CD14-positive monocyte (primary cell): ENCODE data around the gene NXPH1. TPM values are rescaled to one million over a fixed set of nuclear protein-coding genes. Genes with fewer than 3 reads are reported as not detected.

Source experiments
- DNase-seq, 3 donors: peaks; one replicate each; pipeline ENCODE4 v3.0.0-alpha.2; 2011 to 2022
- H2AFZ ChIP-seq: 2 replicates; pipeline ENCODE4 v1.6.0; 2012; ENCODE audit warnings: mild to moderate bottlenecking, low read depth, low read length, inconsistent platforms; ENCODE audit not compliant: insufficient read depth, poor library complexity, severe bottlenecking
- H3K27ac ChIP-seq, 2 donors: 1 replicate in 1 of 2; 2 replicates in 1 of 2; pipeline ENCODE4 v1.5.1; 2012 to 2013; ENCODE audit warnings: low read length in 2 of 2, control low read depth in 1 of 2, inconsistent platforms in 1 of 2, low read depth in 1 of 2, mild to moderate bottlenecking in 1 of 2
- H3K27me3 ChIP-seq, 2 donors: one replicate each; pipeline versions ENCODE4 v1.6.0 to v1.6.1; 2011 to 2013; ENCODE audit warnings: low read length in 2 of 2; ENCODE audit not compliant: control insufficient read depth in 2 of 2, insufficient read depth in 2 of 2
- H3K36me3 ChIP-seq, 2 donors: replicated peaks in 1 of 2; 1 replicate in 1 of 2; 2 replicates in 1 of 2; pipeline versions ENCODE4 v1.5.1 to v1.6.1; 2012 to 2013; ENCODE audit warnings: low read length in 2 of 2, control low read depth in 1 of 2, inconsistent platforms in 1 of 2, mild to moderate bottlenecking in 1 of 2; ENCODE audit not compliant: insufficient read depth in 2 of 2, control insufficient read depth in 1 of 2
- H3K4me1 ChIP-seq, 2 donors: 1 replicate in 1 of 2; 2 replicates in 1 of 2; pipeline versions ENCODE4 v1.5.1 to v1.6.1; 2012 to 2013; ENCODE audit warnings: low read length in 2 of 2, control low read depth in 1 of 2, inconsistent platforms in 1 of 2, mild to moderate bottlenecking in 1 of 2, moderate library complexity in 1 of 2; ENCODE audit not compliant: insufficient read depth in 2 of 2, control insufficient read depth in 1 of 2
- H3K4me2 ChIP-seq: replicated peaks from 2 replicates; pipeline ENCODE3; 2012; ENCODE audit warnings: low read length, moderate library complexity, mild to moderate bottlenecking; ENCODE audit not compliant: poor library complexity, severe bottlenecking; ENCODE audit errors: extremely low read depth
- H3K4me3 ChIP-seq, 3 experiments: fragments of 200-600 bp in 1 of 3; sonication (generic) in 1 of 3; replicated peaks in 1 of 3; 1 replicate in 2 of 3; 2 replicates in 1 of 3; pipeline ENCODE4 v1.5.1; 2011 to 2013; ENCODE audit warnings: low read length in 3 of 3, mild to moderate bottlenecking in 3 of 3, control low read depth in 2 of 3, low read depth in 2 of 3, inconsistent platforms in 1 of 3, moderate library complexity in 1 of 3
- H3K79me2 ChIP-seq: 2 replicates; pipeline ENCODE4 v1.6.0; 2012; ENCODE audit warnings: mild to moderate bottlenecking, control low read depth, inconsistent platforms, low read length, moderate library complexity; ENCODE audit not compliant: insufficient read depth
- H3K9ac ChIP-seq: 2 replicates; pipeline ENCODE4 v1.6.0; 2017; ENCODE audit warnings: low read length, mild to moderate bottlenecking; ENCODE audit not compliant: insufficient read depth, poor library complexity, severe bottlenecking
- H3K9me3 ChIP-seq, 2 donors: replicated peaks in 1 of 2; 1 replicate in 1 of 2; 2 replicates in 1 of 2; pipeline versions ENCODE4 v1.5.1 to v1.6.1; 2012 to 2013; ENCODE audit warnings: low read length in 2 of 2, control low read depth in 1 of 2; ENCODE audit not compliant: control insufficient read depth in 1 of 2, insufficient read depth in 1 of 2
- H4K20me1 ChIP-seq: 2 replicates; pipeline ENCODE4 v1.6.0; 2012; ENCODE audit warnings: mild to moderate bottlenecking, low read length, control low read depth, moderate library complexity; ENCODE audit not compliant: insufficient read depth
- H3K27ac Mint-ChIP-seq, 7 donors: one replicate each; pipeline ENCODE4 v1.8.0; 2020; ENCODE audit warnings: mild to moderate bottlenecking in 7 of 7, mixed read lengths in 7 of 7, moderate library complexity in 6 of 7, inconsistent platforms in 2 of 7
- H3K27me3 Mint-ChIP-seq, 3 donors: one replicate each; pipeline ENCODE4 v1.8.0; 2021 to 2022; ENCODE audit warnings: low read depth in 3 of 3, mild to moderate bottlenecking in 3 of 3, mixed read lengths in 3 of 3, moderate library complexity in 3 of 3, inconsistent platforms in 1 of 3
- H3K36me3 Mint-ChIP-seq, 2 donors: one replicate each; pipeline ENCODE4 v1.8.0; 2020; ENCODE audit warnings: mixed read lengths in 2 of 2, inconsistent platforms in 1 of 2, mild to moderate bottlenecking in 1 of 2
- H3K4me1 Mint-ChIP-seq: one replicate; pipeline ENCODE4 v1.8.0; 2020; ENCODE audit warnings: mild to moderate bottlenecking, mixed read lengths
- H3K4me3 Mint-ChIP-seq, 2 donors: one replicate each; pipeline ENCODE4 v1.8.0; 2020; ENCODE audit warnings: mild to moderate bottlenecking in 2 of 2, mixed read lengths in 2 of 2, moderate library complexity in 1 of 2
- H3K9me3 Mint-ChIP-seq, 7 donors: one replicate each; pipeline ENCODE4 v1.8.0; 2020 to 2022; ENCODE audit warnings: mixed read lengths in 7 of 7, mild to moderate bottlenecking in 6 of 7, moderate library complexity in 6 of 7, inconsistent platforms in 2 of 7
- WGBS: methylation state at CpG from one replicate; pipeline ENCODE4 v1.1.5; 2013; ENCODE audit warnings: missing lambda C conversion rate; ENCODE audit not compliant: insufficient coverage; 5-methylcytosine and 5-hydroxymethylcytosine counted together
- intact Hi-C, 2 donors: fragments of 100-400 bp; cut with micrococcal nuclease; formaldehyde crosslinking; loops; one replicate each; pipeline versions ENCODE4 v1.15.0 to v1.15.1; 2023
- polyA plus RNA-seq, 3 donors: library from polyadenylated mRNA; depleted of rRNA in 1 of 3; unstranded in 2 of 3; stranded (reverse) in 1 of 3; fragments of 300-500 nt in 2 of 3; fragments of >200 nt in 1 of 3; fragmentation: Illumina TruSeq in 2 of 3; gene quantifications; 1 replicate in 2 of 3; 2 replicates in 1 of 3; pipeline ENCODE4 v1.2.3, GENCODE V29; 2012 to 2021
- TF ChIP-seq, protein P1 (sequence below): fragments of 200-600 bp; IDR thresholded peaks from one replicate; pipeline ENCODE4 v1.8.0; 2022; ENCODE audit warnings: antibody characterized with exemption, mild to moderate bottlenecking

The NXPH1 gene
- polyA plus RNA-seq, 3 donors = not detected

DNA sequence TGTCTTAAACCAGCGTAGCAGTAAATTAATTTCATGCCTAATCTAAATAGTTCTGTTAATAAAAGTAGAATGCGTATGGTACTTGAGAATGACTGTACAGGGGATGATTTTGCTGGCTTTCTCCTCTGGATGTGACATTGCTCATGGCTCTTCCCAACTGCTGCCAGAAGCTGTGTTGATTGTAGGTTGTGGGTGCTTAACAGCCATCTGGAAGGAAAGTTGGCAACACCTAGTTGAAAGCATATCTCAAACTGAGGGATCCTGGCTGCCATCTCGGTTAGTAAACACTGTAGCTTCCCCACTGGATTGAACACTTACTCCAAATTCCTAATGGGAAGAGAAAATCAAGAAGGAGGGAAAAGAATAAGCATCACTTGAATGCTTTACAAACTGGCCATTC, 130.9 kb downstream of the NXPH1 start:
- Histone ChIP-seq H3K4me3 (no peak overlapping the region), H2AFZ (no peak overlapping the region), H3K9ac (no peak overlapping the region), H3K27ac (no peak overlapping the region), H3K79me2 (no peaks in the 10 kb centered on the region), H3K27me3 (no peaks in the 10 kb centered on the region), H3K36me3 (no peaks in the 10 kb centered on the region), H4K20me1 (no peaks in the 10 kb centered on the region), H3K4me1 (no peaks in the 10 kb centered on the region), H3K4me2 (no peak overlapping the region), H3K9me3 (no peaks in the 10 kb centered on the region)
- TF ChIP-seq, protein P1, sequence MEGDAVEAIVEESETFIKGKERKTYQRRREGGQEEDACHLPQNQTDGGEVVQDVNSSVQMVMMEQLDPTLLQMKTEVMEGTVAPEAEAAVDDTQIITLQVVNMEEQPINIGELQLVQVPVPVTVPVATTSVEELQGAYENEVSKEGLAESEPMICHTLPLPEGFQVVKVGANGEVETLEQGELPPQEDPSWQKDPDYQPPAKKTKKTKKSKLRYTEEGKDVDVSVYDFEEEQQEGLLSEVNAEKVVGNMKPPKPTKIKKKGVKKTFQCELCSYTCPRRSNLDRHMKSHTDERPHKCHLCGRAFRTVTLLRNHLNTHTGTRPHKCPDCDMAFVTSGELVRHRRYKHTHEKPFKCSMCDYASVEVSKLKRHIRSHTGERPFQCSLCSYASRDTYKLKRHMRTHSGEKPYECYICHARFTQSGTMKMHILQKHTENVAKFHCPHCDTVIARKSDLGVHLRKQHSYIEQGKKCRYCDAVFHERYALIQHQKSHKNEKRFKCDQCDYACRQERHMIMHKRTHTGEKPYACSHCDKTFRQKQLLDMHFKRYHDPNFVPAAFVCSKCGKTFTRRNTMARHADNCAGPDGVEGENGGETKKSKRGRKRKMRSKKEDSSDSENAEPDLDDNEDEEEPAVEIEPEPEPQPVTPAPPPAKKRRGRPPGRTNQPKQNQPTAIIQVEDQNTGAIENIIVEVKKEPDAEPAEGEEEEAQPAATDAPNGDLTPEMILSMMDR = no peak
- Mint-ChIP-seq H3K27ac (no peak overlapping the region), H3K36me3 (no peaks in the 10 kb centered on the region), H3K4me3 (no peak overlapping the region), H3K9me3 (peaks cover 0 to 5% (median 2%) of the 10 kb centered on the region in 7 donors), H3K27me3 (no peaks in the 10 kb centered on the region), H3K4me1 (no peaks in the 10 kb centered on the region)
- 100% methylated on average over 1 of the region's 3 CpGs for WGBS
- intact Hi-C loops = no loop called here
- no peak for DNase-seq

DNA sequence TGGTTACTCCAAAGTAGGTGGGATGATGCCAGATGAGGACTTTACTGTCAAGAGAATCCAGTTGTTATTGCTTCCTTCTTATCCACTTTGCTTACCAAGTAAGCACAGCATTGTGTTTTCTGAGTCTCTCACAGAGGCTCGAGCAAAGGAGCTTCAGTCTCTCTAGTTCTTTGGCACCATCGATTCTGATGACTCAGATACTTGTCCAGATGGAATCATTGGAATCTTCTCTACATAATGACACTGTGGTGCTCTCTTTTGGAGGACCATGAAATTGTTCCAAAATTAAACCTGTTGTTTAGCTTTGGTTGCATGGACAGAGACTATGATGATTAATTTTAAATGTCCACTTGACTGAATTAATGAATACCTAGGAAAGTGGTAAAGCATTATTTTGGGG, 132.6 kb downstream of the NXPH1 start:
- no peaks in the 10 kb centered on the region for H4K20me1 ChIP-seq
- H3K4me1 ChIP-seq = no peaks in the 10 kb centered on the region
- H3K79me2 ChIP-seq = no peaks in the 10 kb centered on the region
- no CpG with 5 or more reads among the region's 2 CpGs for WGBS
- no peaks in the 10 kb centered on the region for H3K27me3 ChIP-seq
- H3K27me3 Mint-ChIP-seq = no peaks in the 10 kb centered on the region
- H3K4me1 Mint-ChIP-seq = no peaks in the 10 kb centered on the region
- H3K9me3 ChIP-seq = no peaks in the 10 kb centered on the region
- no peak overlapping the region for H3K4me2 ChIP-seq
- H3K4me3 Mint-ChIP-seq = no peak overlapping the region
- no peak overlapping the region for H3K4me3 ChIP-seq
- peaks cover 0 to 5% (median 1%) of the 10 kb centered on the region in 7 donors for H3K9me3 Mint-ChIP-seq
- H3K36me3 ChIP-seq = no peaks in the 10 kb centered on the region
- H3K27ac Mint-ChIP-seq = no peak overlapping the region
- H3K27ac ChIP-seq = no peak overlapping the region
- TF ChIP-seq, protein P1 = no peak
- DNase-seq = no peak
- H3K9ac ChIP-seq = no peak overlapping the region
- intact Hi-C loops = no loop called here
- H3K36me3 Mint-ChIP-seq = no peaks in the 10 kb centered on the region
- H2AFZ ChIP-seq = no peak overlapping the region
